HEK293 (cell line): ENCODE results near the gene DOK3.

Source experiments
- FEZF1 ChIP-seq: fragments of 450-650 bp; formaldehyde crosslinking; IDR thresholded peaks from 2 replicates; pipeline ENCODE4 v1.5.1; 2016; ENCODE audit warnings: missing biosample characterization, missing genetic modification characterization
- GLIS2 ChIP-seq: fragments of 450-650 bp; formaldehyde crosslinking; IDR thresholded peaks from 2 replicates; pipeline ENCODE4 v1.5.1; 2016; ENCODE audit warnings: missing biosample characterization, missing genetic modification characterization
- HOXD13 ChIP-seq: sonication (generic); formaldehyde crosslinking; IDR thresholded peaks from 2 replicates; pipeline ENCODE4 v1.8.0; 2022; ENCODE audit warnings: missing genetic modification reagents, borderline replicate concordance
- KLF9 ChIP-seq: fragments of 450-650 bp; formaldehyde crosslinking; IDR thresholded peaks from 2 replicates; pipeline ENCODE4 v1.5.1; 2016; ENCODE audit warnings: missing biosample characterization, missing genetic modification characterization, low read depth
- OVOL3 ChIP-seq: fragments of 450-650 bp; formaldehyde crosslinking; IDR thresholded peaks from 2 replicates; pipeline ENCODE4 v1.5.1; 2016; ENCODE audit warnings: missing biosample characterization, missing genetic modification characterization
- PRDM6 ChIP-seq: fragments of 450-650 bp; formaldehyde crosslinking; IDR thresholded peaks from 2 replicates; pipeline ENCODE4 v1.5.1; 2017; ENCODE audit warnings: missing biosample characterization, missing genetic modification characterization
- SCRT2 ChIP-seq: fragments of 450-650 bp; formaldehyde crosslinking; IDR thresholded peaks from 2 replicates; pipeline ENCODE4 v1.5.1; 2016; ENCODE audit warnings: missing biosample characterization, missing genetic modification characterization
- TSHZ1 ChIP-seq: fragments of 450-650 bp; formaldehyde crosslinking; IDR thresholded peaks from 2 replicates; pipeline ENCODE4 v1.5.1; 2016; ENCODE audit warnings: missing biosample characterization, missing genetic modification characterization, borderline replicate concordance
- ZBTB1 ChIP-seq: fragments of 450-650 bp; formaldehyde crosslinking; IDR thresholded peaks from 2 replicates; pipeline ENCODE4 v1.5.1; 2016; ENCODE audit warnings: missing biosample characterization, missing genetic modification characterization
- ZBTB20 ChIP-seq: fragments of 450-650 bp; formaldehyde crosslinking; IDR thresholded peaks from 2 replicates; pipeline ENCODE4 v1.5.1; 2016; ENCODE audit warnings: missing biosample characterization, missing genetic modification characterization
- ZBTB44 ChIP-seq: fragments of 450-650 bp; IDR thresholded peaks from 2 replicates; pipeline ENCODE4 v1.5.1; 2018; ENCODE audit warnings: missing biosample characterization, mild to moderate bottlenecking, missing genetic modification characterization
- ZFP37 ChIP-seq: fragments of 450-650 bp; formaldehyde crosslinking; IDR thresholded peaks from 2 replicates; pipeline ENCODE4 v1.5.1; 2016; ENCODE audit warnings: missing biosample characterization, missing genetic modification characterization
- ZIC2 ChIP-seq: fragments of 450-650 bp; formaldehyde crosslinking; IDR thresholded peaks from 2 replicates; pipeline ENCODE4 v1.5.1; 2016; ENCODE audit warnings: missing biosample characterization, missing genetic modification characterization
- ZNF10 ChIP-seq: fragments of 450-650 bp; formaldehyde crosslinking; IDR thresholded peaks from 2 replicates; pipeline ENCODE4 v1.5.1; 2017; ENCODE audit warnings: missing biosample characterization, missing genetic modification characterization
- ZNF324 ChIP-seq: fragments of 450-650 bp; formaldehyde crosslinking; IDR thresholded peaks from 2 replicates; pipeline ENCODE4 v1.5.1; 2016; ENCODE audit warnings: missing biosample characterization, missing genetic modification characterization
- ZNF416 ChIP-seq: fragments of 450-650 bp; formaldehyde crosslinking; IDR thresholded peaks from 2 replicates; pipeline ENCODE4 v1.5.1; 2016; ENCODE audit warnings: missing biosample characterization, missing genetic modification characterization
- ZNF555 ChIP-seq: fragments of 450-650 bp; formaldehyde crosslinking; conservative IDR thresholded peaks from 2 replicates; pipeline ENCODE4 v1.5.1; 2017; ENCODE audit warnings: missing biosample characterization, mild to moderate bottlenecking, missing genetic modification characterization, inconsistent platforms
- ZNF561 ChIP-seq: fragments of 450-650 bp; IDR thresholded peaks from 2 replicates; pipeline ENCODE4 v1.5.1; 2018; ENCODE audit warnings: missing biosample characterization, missing genetic modification characterization, borderline replicate concordance
- ZNF596 ChIP-seq: fragments of 450-650 bp; IDR thresholded peaks from 2 replicates; pipeline ENCODE4 v1.5.0; 2018; ENCODE audit warnings: missing biosample characterization, mild to moderate bottlenecking, missing genetic modification characterization, moderate library complexity
- ZNF610 ChIP-seq: fragments of 450-650 bp; formaldehyde crosslinking; IDR thresholded peaks from 2 replicates; pipeline ENCODE4 v1.5.1; 2016; ENCODE audit warnings: missing biosample characterization, missing genetic modification characterization, borderline replicate concordance
- ZNF621 ChIP-seq: fragments of 450-650 bp; formaldehyde crosslinking; IDR thresholded peaks from 2 replicates; pipeline ENCODE4 v1.5.1; 2017; ENCODE audit warnings: missing biosample characterization, missing genetic modification characterization
- ZNF639 ChIP-seq: fragments of 450-650 bp; formaldehyde crosslinking; IDR thresholded peaks from 2 replicates; pipeline ENCODE4 v1.5.1; 2016; ENCODE audit warnings: missing biosample characterization, missing genetic modification characterization
- ZNF658 ChIP-seq: fragments of 450-650 bp; formaldehyde crosslinking; IDR thresholded peaks from 2 replicates; pipeline ENCODE4; 2016; ENCODE audit warnings: missing biosample characterization, missing genetic modification characterization
- ZNF670 ChIP-seq: fragments of 450-650 bp; formaldehyde crosslinking; IDR thresholded peaks from 2 replicates; pipeline ENCODE4 v1.5.1; 2016; ENCODE audit warnings: missing biosample characterization, missing genetic modification characterization, low read depth
- ZNF791 ChIP-seq: fragments of 450-650 bp; formaldehyde crosslinking; IDR thresholded peaks from 2 replicates; pipeline ENCODE4 v1.5.1; 2016; ENCODE audit warnings: missing biosample characterization, missing genetic modification characterization
- ZNF837 ChIP-seq: fragments of 450-650 bp; formaldehyde crosslinking; IDR thresholded peaks from 2 replicates; pipeline ENCODE4 v1.5.1; 2016; ENCODE audit warnings: missing biosample characterization, missing genetic modification characterization
- ZSCAN30 ChIP-seq: fragments of 450-650 bp; IDR thresholded peaks from 2 replicates; pipeline ENCODE4 v1.5.1; 2018; ENCODE audit warnings: missing biosample characterization, mild to moderate bottlenecking, missing genetic modification characterization, moderate library complexity
- ZSCAN5A ChIP-seq: fragments of 450-650 bp; formaldehyde crosslinking; IDR thresholded peaks from 2 replicates; pipeline ENCODE4 v1.5.1; 2016; ENCODE audit warnings: missing biosample characterization, missing genetic modification characterization
- TF ChIP-seq, protein P1 (sequence below): fragments of 450-650 bp; formaldehyde crosslinking; IDR thresholded peaks from 2 replicates; pipeline ENCODE4 v1.5.1; 2016; ENCODE audit warnings: missing biosample characterization, missing genetic modification characterization

The DOK3 gene

DNA sequence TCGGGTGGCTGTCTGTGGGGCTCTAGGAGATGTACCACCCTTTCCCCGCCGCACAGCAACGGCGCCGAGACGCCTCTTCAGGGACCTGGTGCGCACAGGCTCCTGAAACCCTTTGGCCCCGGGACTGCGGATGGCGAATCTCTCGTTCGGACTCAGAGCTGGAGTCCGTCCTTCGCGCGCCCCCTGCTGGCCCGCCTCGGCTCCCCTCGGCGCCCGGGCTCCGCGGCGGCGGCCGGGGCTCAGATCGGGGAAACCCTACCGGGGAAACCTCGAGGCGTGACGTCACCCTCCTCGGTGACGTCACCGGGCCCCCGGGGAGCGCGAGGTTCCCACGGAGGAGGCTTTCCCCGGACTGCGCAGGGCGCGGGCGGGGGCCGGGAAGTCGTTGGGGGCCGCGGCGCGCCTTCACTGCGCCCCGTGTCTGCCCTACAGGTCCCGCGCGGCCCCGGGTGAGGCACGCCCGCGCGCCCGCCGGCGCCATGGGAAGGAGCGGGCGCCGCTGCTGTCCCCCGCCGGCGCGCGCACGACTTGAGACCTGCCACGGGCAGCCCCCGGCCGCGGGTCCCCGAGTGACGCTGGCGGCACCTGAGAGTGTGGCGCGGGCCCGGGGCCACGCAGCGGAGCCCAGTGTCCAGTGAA is 55.1 kb downstream of the DOK3 start (continued):
- no peak for TF ChIP-seq ZNF639
- TF ChIP-seq GLIS2: 0 out of 2 replicates have a peak, but pooled peaks have one; percentile 26
- no peak for TF ChIP-seq ZNF555
- 0 out of 2 replicates have a peak, but pooled peaks have one; percentile 18 for TF ChIP-seq ZFP37
- peak; percentile 88; the same call in 1 of the 2 replicates for TF ChIP-seq TSHZ1 (tag by site-specific recombination)
- TF ChIP-seq ZBTB1 (tag by site-specific recombination): peak; percentile 37; the same call in 1 of the 2 replicates
- 0 out of 2 replicates have a peak, but pooled peaks have one; percentile 13 for TF ChIP-seq PRDM6 (tag by site-specific recombination)
- TF ChIP-seq FEZF1 (tag by site-specific recombination): no peak
- peak; percentile 99 for TF ChIP-seq ZBTB20 (tag by site-specific recombination)
- TF ChIP-seq ZNF670 (tag by site-specific recombination): no peak
- TF ChIP-seq ZNF837 (tag by site-specific recombination): no peak
- peak; percentile 40; the same call in 1 of the 2 replicates for TF ChIP-seq ZSCAN5A (tag by site-specific recombination)
- TF ChIP-seq KLF9 (tag by site-specific recombination): no peak; the same call in none of the 2 replicates
- TF ChIP-seq ZSCAN30: peak; percentile 94
- TF ChIP-seq ZNF416 (tag by site-specific recombination): no peak
- peak; percentile 76 for TF ChIP-seq ZBTB44 (tag by site-specific recombination)
- TF ChIP-seq ZNF561 (tag by site-specific recombination): 0 out of 2 replicates have a peak, but pooled peaks have one; percentile 21
- peak; percentile 14; the same call in 1 of the 2 replicates for TF ChIP-seq ZNF324
- 0 out of 2 replicates have a peak, but pooled peaks have one; percentile 18 for TF ChIP-seq ZNF610 (tag by site-specific recombination)
- peak; percentile 48; the same call in 1 of the 2 replicates for TF ChIP-seq ZNF658 (tag by site-specific recombination)
- TF ChIP-seq ZNF791 (tag by site-specific recombination): no peak
- TF ChIP-seq, protein P1, sequence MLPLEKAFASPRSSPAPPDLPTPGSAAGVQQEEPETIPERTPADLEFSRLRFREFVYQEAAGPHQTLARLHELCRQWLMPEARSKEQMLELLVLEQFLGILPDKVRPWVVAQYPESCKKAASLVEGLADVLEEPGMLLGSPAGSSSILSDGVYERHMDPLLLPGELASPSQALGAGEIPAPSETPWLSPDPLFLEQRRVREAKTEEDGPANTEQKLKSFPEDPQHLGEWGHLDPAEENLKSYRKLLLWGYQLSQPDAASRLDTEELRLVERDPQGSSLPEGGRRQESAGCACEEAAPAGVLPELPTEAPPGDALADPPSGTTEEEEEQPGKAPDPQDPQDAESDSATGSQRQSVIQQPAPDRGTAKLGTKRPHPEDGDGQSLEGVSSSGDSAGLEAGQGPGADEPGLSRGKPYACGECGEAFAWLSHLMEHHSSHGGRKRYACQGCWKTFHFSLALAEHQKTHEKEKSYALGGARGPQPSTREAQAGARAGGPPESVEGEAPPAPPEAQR (tag by site-specific recombination): peak; percentile 80; the same call in 1 of the 2 replicates
- peak; percentile 46 for TF ChIP-seq ZNF596
- TF ChIP-seq HOXD13 (CRISPR knock-in tag): no peak
- peak; percentile 44 for TF ChIP-seq SCRT2 (tag by site-specific recombination)
- peak; percentile 84 for TF ChIP-seq ZIC2 (tag by site-specific recombination)
- TF ChIP-seq ZNF10 (tag by site-specific recombination): 0 out of 2 replicates have a peak, but pooled peaks have one; percentile 10
- TF ChIP-seq OVOL3 (tag by site-specific recombination): no peak
- TF ChIP-seq ZNF621 (tag by site-specific recombination): no peak
